ENCODE measurements around the gene POLR2E.

Gene POLR2E

DNA sequence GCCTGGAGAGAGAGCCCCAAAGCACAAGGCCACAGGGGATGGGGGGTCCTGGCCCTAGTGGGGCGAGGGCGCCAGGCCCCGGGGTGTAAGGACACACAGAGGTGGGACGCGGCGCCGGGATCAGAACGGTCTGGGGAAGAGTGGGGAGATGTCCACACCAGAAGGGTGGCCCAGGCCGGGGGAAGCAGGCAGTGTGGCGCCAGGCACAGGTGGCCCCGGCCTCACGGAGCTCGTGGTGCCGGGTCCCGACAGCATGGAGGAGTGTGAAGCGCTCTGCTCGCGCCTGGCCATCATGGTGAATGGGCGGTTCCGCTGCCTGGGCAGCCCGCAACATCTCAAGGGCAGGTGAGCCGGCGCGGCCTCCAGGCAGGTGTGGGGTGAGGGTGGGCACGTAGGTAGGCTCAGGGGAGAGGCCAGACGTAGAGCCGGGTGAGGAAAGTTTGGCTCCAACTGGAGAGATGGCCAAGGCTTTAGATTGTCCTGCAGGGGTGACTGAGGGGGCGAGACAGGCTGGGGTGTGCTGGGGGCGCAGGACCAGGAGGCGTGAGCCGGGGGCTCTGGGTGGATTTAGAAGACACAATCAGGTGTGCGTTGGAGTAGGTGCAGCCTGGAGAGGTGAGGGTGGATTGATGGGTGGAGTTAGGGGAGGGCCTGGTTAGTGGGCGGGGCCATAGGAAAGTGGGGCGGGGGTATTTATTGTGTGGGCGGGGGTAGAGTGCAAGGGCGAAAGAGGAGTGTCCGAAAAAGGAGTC lies 31.1 kb downstream of the POLR2E start:
- DNase-seq (ENCODE audit: low read depth), result no peak

DNA sequence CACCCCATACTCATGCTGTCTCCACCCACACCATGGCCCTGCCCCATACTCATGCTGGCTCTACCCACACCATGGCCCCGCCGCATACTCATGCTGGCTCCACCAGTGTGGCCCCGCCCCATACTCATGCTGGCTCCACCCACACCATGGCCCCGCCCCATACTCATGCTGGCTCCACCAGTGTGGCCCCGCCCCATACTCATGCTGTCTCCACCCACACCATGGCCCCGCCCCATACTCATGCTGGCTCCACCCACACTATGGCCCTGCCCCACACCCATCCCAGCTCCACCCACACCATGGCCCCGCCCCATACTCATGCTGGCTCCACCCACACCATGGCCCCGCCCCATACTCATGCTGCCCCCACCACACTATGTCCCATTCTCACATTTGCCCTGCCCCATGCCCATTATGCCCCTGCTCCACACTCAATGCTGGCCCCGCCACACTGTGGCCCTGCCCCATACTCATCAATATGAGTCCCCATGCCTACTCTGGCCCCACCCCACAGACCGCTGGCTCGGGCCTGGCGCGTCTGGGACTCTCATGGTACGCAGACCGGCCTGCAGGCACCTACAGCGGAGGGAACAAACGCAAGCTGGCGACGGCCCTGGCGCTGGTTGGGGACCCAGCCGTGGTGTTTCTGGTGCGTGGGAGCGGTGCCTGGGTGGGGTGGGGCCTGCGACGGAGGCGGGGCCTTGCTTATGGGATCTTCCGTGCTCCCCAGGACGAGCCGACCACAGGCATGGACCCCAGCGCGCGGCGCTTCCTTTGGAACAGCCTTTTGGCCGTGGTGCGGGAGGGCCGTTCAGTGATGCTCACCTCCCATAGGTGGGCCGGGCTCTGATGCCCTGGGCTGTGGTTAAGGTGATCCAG lies 31.9 kb downstream of the POLR2E start:
- no peak for DNase-seq (ENCODE audit: low read depth)

DNA sequence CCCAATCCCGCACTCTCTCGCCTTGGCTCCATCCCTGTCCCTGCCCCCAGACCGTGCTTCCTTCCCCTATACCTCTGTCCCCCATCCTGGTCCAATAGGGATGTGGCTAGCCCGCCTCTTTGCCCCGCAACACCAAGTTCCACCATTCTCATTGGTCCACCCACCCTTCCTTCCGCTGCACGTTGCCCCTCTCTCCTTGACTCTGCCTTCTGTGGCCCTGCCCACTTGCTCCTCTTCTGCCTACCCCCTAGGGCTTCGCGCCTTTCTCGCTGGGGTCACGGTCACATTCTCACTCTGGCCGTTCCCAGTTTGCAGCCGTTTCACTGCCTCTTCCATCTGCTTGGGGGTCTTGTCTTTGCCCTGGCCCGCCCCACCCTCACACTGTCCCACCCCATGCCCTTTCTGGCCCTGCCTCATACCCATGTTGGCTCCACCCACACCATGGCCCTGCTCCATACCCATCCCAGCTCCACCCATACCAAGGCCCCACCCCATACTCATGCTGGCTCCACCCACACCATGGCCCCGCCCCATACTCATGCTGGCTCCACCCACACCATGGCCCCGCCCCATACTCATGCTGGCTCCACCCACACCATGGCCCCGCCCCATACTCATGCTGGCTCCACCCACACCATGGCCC lies 32.7 kb downstream of the POLR2E start:
- no peak for DNase-seq (ENCODE audit: low read depth)

DNA sequence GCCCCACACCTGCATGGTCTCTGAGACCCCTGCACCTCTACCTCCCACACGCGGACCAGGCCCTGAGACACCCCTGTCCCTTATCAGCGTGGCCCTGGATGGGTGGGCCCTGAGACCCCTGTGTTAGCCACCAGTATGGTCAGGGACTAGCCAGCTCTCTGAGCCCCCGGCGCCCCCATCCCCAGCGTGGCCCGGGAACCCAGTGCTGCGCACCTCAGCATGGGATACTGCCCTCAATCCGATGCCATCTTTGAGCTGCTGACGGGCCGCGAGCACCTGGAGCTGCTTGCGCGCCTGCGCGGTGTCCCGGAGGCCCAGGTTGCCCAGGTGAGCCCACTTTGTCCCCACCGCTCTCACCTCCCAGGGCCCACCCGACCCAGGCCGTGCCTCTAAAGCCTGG lies 33.2 kb downstream of the POLR2E start:
- DNase-seq (ENCODE audit: low read depth), result no peak

DNA sequence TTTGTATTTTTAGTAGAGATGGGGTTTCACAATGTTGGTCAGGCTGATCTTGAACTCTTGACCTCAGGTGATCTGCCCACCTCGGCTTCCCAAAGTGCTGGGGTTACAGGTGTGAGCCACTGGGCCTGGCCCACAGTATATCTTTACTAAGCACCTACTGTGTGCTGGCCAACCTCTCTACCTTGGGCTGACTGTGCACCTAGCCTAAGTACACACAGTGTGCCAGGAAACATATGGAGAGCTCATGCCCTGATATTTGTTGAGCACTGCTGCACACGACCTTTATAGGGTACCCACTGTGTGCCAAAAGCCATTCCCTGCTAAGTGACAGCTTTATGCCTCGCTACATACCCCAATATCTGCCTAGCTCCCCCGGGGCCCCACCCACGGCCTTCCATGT lies 34.5 kb downstream of the POLR2E start:
- no peak for DNase-seq (ENCODE audit: low read depth)

DNA sequence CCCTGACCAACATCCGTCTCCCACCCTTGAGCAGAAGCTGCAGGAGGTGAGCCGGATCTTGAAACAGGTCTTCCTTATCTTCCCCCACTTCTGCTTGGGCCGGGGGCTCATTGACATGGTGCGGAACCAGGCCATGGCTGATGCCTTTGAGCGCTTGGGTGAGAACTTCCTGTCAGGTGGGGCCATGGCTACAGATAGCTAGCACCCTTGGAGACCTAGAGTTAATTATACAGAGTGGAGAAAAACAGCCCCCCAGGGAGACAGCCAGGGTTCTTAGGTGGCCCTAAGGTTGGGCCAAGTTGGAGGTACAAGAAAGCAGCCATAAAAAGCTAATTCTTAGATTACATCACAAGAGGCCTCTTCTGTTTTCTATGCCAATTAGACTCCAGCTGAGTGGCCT lies 37.1 kb downstream of the POLR2E start:
- no peak for DNase-seq (ENCODE audit: low read depth)

DNA sequence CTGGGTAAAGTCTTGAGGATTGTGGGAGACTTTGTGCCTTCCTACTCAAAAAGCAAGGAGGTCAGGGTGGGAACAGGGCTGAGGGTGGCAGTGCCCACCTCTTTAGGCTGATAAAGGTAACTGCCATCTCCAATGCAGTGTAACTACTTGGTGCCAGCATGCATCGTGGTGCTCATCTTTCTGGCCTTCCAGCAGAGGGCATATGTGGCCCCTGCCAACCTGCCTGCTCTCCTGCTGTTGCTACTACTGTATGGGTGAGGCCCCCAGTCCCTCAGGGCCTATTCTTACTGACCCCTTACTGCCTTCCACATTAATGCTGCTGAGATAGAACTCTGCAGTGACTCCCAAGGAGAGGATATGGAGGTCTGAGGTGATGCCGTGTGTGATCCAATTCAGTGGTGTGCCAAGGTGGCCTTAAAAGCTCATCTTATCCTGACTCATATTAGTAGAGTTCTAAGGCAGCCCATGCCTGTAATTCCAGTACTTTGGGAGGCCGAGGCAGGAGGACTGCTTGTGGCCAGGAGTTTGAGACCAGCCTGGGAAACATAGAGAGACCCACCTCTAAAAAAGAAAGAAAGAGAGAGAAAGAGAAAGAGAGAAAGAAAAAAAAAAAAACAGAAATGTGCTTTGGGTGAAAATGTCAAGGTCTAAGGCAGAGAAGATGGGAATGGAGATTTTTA lies 37.9 kb downstream of the POLR2E start:
- no peak for DNase-seq (ENCODE audit: low read depth)

DNA sequence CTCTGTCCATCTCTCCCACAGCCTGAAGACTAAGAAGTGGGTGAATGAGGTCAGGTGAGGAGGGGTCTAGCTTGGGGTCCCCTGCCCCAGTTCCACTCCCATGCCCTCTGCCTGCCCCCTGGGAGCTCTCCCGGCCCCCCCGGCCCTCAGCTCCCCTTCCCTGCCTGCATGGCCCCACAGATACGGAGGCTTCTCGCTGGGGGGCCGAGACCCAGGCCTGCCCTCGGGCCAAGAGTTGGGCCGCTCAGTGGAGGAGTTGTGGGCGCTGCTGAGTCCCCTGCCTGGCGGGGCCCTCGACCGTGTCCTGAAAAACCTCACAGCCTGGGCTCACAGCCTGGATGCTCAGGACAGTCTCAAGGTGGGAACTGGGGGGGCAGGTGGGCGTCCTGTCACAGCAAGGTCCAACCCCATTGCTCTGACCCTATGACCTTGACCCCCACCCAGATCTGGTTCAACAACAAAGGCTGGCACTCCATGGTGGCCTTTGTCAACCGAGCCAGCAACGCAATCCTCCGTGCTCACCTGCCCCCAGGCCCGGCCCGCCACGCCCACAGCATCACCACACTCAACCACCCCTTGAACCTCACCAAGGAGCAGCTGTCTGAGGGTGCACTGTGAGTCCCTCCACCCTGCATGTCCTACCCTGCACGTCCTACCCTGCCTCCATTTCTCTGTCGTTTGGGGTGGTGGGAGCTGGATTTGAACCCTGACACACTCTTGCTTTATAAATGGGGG lies 39.1 kb downstream of the POLR2E start:
- no peak for DNase-seq (ENCODE audit: low read depth)

DNA sequence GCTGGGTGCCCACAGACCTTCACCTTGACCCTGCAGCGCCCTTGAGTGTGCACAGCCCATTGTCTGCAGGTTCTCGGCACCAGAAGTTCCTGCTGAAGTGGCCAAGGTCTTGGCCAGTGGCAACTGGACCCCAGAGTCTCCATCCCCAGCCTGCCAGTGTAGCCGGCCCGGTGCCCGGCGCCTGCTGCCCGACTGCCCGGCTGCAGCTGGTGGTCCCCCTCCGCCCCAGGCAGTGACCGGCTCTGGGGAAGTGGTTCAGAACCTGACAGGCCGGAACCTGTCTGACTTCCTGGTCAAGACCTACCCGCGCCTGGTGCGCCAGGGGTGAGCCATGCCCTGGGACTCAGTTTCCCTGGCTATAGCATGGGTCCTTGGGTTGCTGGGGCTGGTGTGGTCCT lies 40.1 kb downstream of the POLR2E start:
- DNase-seq (ENCODE audit: low read depth), result no peak

DNA sequence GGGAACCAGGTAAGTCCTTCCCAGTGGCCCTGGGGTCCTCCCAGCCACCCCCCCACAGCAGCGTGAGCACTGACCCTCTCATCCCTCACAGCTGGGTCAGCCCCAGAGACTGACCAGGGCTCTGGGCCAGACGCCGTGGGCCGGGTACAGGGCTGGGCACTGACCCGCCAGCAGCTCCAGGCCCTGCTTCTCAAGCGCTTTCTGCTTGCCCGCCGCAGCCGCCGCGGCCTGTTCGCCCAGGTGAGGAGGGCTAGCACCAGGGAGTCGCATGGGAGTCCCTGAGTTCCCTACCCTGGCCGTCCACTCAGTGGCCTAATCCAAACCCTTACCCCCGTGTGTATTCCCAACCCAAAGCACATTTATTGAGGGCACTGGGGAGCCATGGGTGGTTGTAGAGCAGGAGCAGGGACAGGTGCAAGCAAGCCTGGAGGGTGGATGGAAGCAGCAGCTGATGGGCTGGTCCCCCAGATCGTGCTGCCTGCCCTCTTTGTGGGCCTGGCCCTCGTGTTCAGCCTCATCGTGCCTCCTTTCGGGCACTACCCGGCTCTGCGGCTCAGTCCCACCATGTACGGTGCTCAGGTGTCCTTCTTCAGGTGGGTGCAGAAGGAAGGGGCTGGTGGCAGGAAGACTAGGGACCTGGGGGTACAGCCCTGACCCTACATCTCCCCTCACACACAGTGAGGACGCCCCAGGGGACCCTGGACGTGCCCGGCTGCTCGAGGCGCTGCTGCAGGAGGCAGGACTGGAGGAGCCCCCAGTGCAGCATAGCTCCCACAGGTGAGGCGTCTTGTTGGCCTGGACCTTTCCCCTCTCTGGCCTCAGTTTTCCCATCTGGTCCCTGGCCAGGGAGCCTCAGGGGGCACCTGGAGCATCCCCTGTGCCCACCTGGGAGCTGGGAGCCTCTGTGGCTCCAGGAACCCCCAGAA lies 40.8 kb downstream of the POLR2E start:
- DNase-seq (ENCODE audit: low read depth), result no peak

DNA sequence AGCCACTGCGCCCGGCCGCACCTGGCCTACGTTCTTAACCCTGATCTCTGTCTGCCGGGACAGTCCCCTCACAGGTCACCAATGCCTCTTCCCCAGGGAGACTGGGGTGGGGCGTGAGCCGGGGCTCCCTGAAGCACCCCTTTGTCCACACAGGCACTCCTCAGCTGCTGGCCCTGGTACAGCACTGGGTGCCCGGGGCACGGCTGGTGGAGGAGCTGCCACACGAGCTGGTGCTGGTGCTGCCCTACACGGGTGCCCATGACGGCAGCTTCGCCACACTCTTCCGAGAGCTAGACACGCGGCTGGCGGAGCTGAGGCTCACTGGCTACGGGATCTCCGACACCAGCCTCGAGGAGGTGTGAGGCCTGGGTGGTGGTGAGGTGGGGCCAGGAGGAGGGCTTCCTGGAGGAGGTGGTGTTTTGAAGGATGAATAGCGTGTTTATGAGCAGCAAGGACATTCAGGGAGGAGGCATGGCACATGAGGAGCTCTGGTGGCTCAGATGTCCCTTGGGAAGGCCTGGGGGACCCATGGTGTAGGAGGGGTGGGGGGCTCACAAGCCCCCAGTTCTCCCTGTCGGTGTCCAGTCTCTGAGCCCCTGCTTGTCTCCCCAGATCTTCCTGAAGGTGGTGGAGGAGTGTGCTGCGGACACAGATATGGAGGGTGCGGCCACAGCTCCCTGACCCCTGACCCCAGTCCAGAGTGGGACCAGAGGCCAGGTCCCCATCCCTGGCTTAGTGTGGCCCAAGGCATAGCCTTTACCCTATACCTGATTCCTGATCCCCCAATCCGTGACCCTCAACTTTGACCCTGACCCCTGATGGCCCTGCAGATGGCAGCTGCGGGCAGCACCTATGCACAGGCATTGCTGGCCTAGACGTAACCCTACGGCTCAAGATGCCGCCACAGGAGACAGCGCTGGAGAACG lies 41.7 kb downstream of the POLR2E start:
- DNase-seq (ENCODE audit: low read depth), result no peak

DNA sequence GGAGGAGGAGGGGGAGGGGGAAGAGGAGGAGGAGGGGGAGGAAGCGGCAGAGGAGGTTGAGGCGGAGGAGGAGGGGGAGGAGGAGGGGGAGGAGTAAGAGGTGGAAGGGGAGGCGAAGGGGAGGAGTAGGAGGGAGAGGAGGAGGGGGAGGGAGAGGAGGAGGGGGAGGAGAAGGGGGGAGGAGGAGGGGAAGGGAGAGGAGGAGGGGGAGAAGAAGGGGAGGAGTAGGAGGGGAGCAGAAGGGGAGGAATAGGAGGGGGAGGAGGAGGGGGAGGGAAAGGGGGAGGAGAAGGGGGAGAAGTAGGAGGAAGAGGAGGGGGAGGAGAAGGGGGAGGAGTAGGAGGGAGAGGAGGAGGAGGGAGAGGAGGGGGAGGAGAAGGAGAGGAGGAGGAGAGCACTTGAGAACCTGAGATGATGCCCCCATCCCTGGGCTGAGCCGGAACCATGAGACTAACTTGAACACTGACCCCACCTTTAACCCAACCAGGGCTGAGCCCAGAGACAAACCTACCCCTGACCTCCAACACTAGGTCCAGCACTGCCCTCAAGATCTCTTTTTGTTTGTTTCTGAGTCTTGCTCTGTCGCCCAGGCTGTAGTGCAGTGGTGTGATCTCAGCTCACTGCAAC lies 42.7 kb downstream of the POLR2E start:
- no peak for DNase-seq (ENCODE audit: low read depth)

DNA sequence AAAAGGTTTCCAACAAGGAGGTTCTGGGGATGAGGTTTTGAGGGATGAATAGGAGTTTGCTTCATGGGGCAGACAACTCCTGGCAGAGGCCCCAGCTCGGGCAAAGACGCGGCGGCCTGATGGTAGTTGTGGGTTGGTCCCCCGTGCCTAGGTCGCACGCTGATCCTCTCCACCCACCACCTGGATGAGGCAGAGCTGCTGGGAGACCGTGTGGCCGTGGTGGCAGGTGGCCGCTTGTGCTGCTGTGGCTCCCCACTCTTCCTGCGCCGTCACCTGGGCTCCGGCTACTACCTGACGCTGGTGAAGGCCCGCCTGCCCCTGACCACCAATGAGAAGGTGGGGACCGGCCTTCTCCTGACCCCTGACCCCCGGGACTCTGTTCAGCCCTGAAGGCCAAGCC lies 43.4 kb downstream of the POLR2E start:
- no peak for DNase-seq (ENCODE audit: low read depth)

DNA sequence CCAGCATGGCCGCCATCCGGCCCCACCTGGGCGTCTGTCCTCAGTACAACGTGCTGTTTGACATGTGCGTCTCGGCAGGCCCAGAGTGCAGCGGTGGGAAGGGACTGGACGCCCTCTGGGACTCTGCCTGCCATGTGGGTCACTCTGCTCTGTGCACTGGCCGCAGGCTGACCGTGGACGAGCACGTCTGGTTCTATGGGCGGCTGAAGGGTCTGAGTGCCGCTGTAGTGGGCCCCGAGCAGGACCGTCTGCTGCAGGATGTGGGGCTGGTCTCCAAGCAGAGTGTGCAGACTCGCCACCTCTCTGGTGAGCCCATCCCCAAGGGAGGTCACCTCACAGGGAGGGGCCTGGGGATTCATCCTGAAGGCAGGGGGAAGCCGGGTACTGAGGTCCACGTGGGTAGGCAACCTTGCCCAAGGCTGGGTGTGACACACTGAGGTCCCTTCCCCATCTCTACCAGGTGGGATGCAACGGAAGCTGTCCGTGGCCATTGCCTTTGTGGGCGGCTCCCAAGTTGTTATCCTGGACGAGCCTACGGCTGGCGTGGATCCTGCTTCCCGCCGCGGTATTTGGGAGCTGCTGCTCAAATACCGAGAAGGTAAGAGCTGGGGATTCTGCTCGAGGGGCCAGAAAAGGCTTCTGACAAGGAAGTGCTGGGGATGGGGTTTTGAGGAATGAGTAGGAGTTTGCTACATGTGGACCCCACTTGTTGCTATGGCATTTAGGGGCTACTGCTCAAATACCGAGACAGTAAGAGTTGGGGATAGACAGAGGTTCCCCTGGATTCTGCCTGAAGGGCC lies 44.0 kb downstream of the POLR2E start:
- no peak for DNase-seq (ENCODE audit: low read depth)

DNA sequence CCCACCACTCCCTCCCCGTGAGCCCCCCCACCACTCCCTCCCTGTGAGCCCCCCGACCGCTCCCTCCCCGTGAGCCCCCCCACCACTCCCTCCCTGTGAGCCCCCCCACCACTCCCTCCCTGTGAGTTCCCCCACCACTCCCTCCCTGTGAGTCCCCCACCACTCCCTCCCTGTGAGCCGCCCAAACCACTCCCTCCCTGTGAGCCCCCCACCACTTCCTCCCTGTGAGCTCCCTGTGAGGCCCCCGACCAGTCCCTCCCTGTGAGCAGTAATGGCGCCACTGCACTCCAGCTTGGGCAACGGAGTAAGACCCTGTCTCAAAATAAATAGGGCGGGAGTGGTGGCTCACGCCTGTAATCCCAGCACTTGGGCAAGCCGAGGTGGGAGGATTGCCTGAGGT lies 45.4 kb downstream of the POLR2E start:
- DNase-seq (ENCODE audit: low read depth), result no peak

DNA sequence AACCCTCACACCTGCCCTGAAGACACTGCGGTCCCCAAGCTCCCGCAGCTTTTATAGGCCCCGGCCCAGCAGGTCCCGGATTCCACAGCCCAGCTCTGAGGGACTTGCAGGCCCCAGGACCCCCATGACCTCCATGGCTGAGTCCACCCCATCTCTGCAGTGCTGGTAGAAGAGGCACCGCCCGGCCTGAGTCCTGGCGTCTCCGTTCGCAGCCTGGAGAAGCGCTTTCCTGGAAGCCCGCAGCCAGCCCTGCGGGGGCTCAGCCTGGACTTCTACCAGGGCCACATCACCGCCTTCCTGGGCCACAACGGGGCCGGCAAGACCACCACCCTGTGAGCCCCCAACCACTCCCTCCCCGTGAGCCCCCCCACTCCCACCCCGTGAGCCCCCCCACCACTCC lies 46.1 kb downstream of the POLR2E start:
- DNase-seq (ENCODE audit: low read depth), result no peak

DNA sequence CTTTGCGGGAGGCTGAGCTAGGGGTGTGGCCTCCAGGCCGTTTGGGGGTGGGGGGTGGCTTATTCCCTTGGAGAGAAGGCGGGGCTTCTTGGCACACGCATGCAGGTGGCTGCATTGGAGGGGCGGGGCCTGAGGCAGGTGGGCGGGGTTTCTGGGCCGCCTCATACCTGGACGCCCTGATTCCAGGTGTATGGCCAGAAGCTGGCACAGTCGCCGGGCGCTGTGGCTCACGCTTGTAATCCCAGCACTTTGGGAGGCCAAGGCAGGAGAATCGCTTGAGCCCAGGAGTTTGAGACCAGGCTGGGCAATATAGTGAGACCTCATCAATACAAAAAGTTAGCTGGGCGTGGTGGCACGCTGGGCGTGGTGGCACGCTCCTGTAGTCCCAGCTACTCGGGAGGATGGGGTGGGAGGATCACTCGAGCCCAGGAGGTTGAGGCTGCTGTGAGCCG lies 47.5 kb downstream of the POLR2E start:
- no peak for DNase-seq (ENCODE audit: low read depth)

Measured in non-pigmented ciliary epithelial cell (primary cell).